Neuron (in vitro differentiated cells): ENCODE measurements around the gene PHOSPHO1.
"Not testable (repeated sequence)": the region's sequence is repeated elsewhere in the genome, so short reads cannot be mapped to it uniquely, and the experiment has no call there.

ENCODE experiments used
- H2AFZ ChIP-seq: one replicate; pipeline ENCODE4 v1.6.1; 2013; ENCODE audit warnings: low read depth, mild to moderate bottlenecking, inconsistent platforms, low read length, moderate library complexity
- H3K27me3 ChIP-seq: one replicate; pipeline ENCODE4 v1.6.1; 2013; ENCODE audit warnings: low read length; ENCODE audit not compliant: insufficient read depth
- H3K36me3 ChIP-seq: one replicate; pipeline ENCODE4 v1.6.1; 2013; ENCODE audit warnings: low read length; ENCODE audit not compliant: insufficient read depth
- H3K4me1 ChIP-seq: one replicate; pipeline ENCODE4 v1.6.1; 2013; ENCODE audit warnings: low read length; ENCODE audit not compliant: insufficient read depth
- H3K4me3 ChIP-seq: 2 replicates; pipeline ENCODE4 v1.5.1; 2013; ENCODE audit warnings: mild to moderate bottlenecking, low read length, moderate library complexity
- H3K9me3 ChIP-seq: one replicate; pipeline ENCODE4 v1.6.1; 2013; ENCODE audit warnings: low read length

PHOSPHO1 gene

DNA sequence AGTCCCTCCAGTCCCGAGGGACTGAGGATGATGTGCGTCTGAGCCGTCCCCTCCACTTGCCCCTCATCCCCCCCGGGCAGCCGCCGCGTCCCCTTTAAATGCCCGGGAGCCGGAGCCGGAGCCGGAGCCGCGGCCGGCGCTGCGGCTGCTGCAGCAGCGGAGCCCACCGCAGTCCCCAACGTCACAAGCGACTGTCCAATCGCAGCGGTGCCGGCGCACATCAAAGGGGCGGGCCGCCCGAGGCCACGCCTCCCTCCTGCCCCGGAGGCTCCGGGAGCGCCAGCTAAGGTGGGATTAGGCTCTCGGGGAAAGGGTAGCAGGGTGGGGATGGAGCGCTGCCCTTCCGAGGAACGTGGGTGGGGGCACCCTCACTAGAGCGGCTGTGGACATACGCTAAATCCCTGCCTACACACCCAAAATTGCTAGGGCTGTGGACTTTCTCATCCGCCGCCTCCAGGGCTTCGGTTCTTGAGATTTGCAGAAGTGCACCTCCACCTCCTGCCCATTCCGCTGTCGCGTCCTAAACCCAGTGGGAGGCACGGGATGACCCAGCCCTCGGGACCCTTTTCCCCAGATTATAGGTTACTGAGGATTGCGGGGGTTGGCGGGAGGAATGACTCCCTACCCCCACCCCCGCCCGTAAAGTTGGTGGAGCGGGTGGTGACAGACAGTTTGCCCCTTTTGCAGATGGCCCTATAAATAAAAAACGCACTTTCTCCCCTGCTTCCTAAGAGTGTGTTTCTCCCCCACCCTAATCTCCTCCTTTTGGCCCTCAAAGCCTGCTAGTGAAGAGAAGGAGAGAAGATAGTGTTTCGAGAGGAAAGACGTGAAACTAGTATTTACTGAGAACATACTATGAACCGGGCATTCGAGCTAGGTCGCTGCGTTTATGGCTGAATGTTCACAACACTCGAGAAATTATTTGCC is at the start of gene PHOSPHO1:
Gene PHOSPHO1, minus strand, starts transcription at position 152 of the 927 bp plus-strand sequence. CDS start 4,096 bp downstream, outside the sequence.
- no peaks in the 10 kb centered on the region for H3K9me3 ChIP-seq
- H3K4me1 ChIP-seq = peaks cover 9% of the 10 kb centered on the region
- H3K36me3 ChIP-seq = no peaks in the 10 kb centered on the region
- H3K4me3 ChIP-seq = peak within 1 kb of the TSS; percentile 54
- peak within 1 kb of the TSS; percentile 64 for H2AFZ ChIP-seq
- H3K27me3 ChIP-seq = peaks cover 44% of the 10 kb centered on the region

DNA sequence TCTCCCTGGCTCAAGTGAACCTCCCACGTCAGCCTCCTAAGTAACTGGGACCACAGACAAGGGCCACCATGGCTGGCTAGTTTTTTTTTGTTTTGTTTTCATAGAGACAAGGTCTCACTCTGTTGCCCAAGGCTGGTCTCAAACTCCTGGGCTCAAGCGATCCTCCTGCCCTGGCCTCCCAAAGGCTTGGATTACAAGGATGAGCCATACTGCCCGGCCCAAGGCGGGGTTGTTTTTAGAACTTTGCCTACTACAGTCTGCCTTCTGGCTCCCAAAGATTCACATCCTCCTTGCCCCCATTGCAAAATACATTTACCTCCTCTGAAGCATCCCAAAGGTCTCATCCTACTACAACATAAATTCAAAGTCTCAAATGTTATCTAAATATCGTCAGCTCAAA is 49.5 kb upstream of the PHOSPHO1 start:
- H3K4me3 ChIP-seq = no peak overlapping the region
- H3K9me3 ChIP-seq = no peaks in the 10 kb centered on the region
- no peaks in the 10 kb centered on the region for H3K4me1 ChIP-seq
- H2AFZ ChIP-seq = no peak overlapping the region
- no peaks in the 10 kb centered on the region for H3K27me3 ChIP-seq
- H3K36me3 ChIP-seq = no peaks in the 10 kb centered on the region

GRCh38 chr17:49279263-49280015 is 48.9 kb upstream of the PHOSPHO1 start:
- not testable (repeated sequence) for H3K27me3 ChIP-seq, H2AFZ ChIP-seq, H3K4me1 ChIP-seq, H3K9me3 ChIP-seq, H3K4me3 ChIP-seq, H3K36me3 ChIP-seq

- H3K9me3 ChIP-seq = no peaks in the 10 kb centered on the region
- no peak overlapping the region for H3K4me3 ChIP-seq
- no peaks in the 10 kb centered on the region for H3K36me3 ChIP-seq
- H3K27me3 ChIP-seq = no peaks in the 10 kb centered on the region
- no peak overlapping the region for H2AFZ ChIP-seq
- H3K4me1 ChIP-seq = no peaks in the 10 kb centered on the region
Observed at GRCh38 chr17:49278076-49278475, 47.5 kb upstream of the PHOSPHO1 start.

- no peaks in the 10 kb centered on the region for H3K27me3 ChIP-seq
- no peak overlapping the region for H2AFZ ChIP-seq
- H3K9me3 ChIP-seq = no peaks in the 10 kb centered on the region
- no peaks in the 10 kb centered on the region for H3K4me1 ChIP-seq
- H3K36me3 ChIP-seq = no peaks in the 10 kb centered on the region
- no peak overlapping the region for H3K4me3 ChIP-seq
Observed at GRCh38 chr17:49277638-49278037, 47.1 kb upstream of the PHOSPHO1 start.

DNA sequence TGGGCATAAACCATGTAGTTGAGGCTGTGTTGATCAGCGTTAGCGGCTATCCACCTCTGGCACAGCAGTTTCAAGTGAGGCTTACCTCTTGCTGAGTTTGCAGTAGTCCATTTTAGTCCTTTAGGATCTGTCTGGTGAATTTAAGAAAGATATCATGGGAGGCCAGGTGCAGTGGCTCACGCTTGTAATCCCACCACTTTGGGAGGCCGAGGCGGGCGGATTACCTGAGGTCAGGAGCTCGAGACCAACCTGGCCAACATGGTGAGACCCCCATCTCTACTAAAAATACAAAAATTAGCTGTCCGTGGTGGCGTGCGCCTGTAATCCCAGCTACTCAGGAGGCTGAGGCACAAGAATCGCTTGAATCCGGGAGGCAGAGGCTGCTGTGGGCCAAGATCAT is 45.4 kb upstream of the PHOSPHO1 start:
- H3K36me3 ChIP-seq, H3K27me3 ChIP-seq, H3K4me1 ChIP-seq, H3K9me3 ChIP-seq, H2AFZ ChIP-seq, H3K4me3 ChIP-seq: not testable (repeated sequence)

DNA sequence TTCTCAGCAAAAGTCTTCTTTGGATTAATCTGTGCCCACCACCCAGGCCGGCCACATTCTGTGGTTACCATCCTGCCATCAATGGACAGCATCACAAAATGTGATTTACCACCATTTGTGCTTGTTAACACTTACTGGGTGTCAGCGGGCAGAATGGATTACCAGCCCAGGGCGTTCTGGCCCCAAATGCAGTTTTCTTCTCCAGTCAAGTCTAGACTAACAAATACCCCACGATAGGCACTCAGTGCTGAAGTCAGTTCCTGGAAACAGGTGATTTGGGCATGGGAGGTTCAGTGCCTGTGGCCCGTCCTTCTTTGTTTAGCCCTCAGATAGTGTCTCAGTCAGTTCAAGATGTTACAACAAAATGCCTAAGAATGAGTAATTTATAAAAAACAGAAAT is 38.8 kb upstream of the PHOSPHO1 start:
- Histone ChIP-seq H2AFZ (no peak overlapping the region), H3K4me3 (no peak overlapping the region), H3K36me3 (no peaks in the 10 kb centered on the region), H3K9me3 (no peaks in the 10 kb centered on the region), H3K27me3 (peaks cover 6% of the 10 kb centered on the region), H3K4me1 (no peaks in the 10 kb centered on the region)

DNA sequence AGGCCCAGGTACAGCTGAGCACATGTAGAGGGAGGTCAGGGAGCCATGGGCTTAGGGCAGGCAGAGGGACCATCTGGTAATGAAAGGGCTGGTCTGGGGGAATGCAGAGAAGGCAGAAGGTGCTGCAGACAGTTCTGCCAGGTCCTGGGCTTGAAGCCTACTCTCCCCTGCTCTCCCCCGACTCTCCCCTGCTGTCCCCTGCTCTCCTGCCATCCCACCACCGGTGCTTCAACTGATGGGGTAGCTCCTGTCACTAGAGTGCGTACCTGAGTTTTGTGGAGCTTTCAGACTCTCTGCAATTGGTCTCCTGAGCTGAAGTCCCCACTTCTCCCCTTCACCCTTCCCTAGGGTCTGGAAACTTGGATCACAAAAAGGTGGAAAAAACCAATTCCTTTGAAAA is 37.3 kb upstream of the PHOSPHO1 start:
- no peak overlapping the region for H2AFZ ChIP-seq
- no peaks in the 10 kb centered on the region for H3K9me3 ChIP-seq
- no peaks in the 10 kb centered on the region for H3K36me3 ChIP-seq
- no peaks in the 10 kb centered on the region for H3K4me1 ChIP-seq
- H3K4me3 ChIP-seq = no peak overlapping the region
- H3K27me3 ChIP-seq = peaks cover 6% of the 10 kb centered on the region

- H3K9me3 ChIP-seq = no peaks in the 10 kb centered on the region
- H2AFZ ChIP-seq = no peak overlapping the region
- no peaks in the 10 kb centered on the region for H3K4me1 ChIP-seq
- H3K36me3 ChIP-seq = no peaks in the 10 kb centered on the region
- peaks cover 14% of the 10 kb centered on the region for H3K27me3 ChIP-seq
- no peak overlapping the region for H3K4me3 ChIP-seq
Observed at GRCh38 chr17:49266233-49266632, 35.6 kb upstream of the PHOSPHO1 start.

GRCh38 chr17:49261540-49261939 is 31.0 kb upstream of the PHOSPHO1 start:
- H3K9me3 ChIP-seq, H3K36me3 ChIP-seq, H3K4me3 ChIP-seq, H2AFZ ChIP-seq, H3K4me1 ChIP-seq: not testable (repeated sequence)
- H3K27me3 ChIP-seq = peaks cover 31% of the 10 kb centered on the region

GRCh38 chr17:49260817-49261291 is 30.3 kb upstream of the PHOSPHO1 start:
- peaks cover 28% of the 10 kb centered on the region for H3K27me3 ChIP-seq
- H3K36me3 ChIP-seq = no peaks in the 10 kb centered on the region
- H3K9me3 ChIP-seq = no peaks in the 10 kb centered on the region
- H3K4me3 ChIP-seq = peak overlapping the region; percentile 30
- no peaks in the 10 kb centered on the region for H3K4me1 ChIP-seq
- H2AFZ ChIP-seq = peak overlapping the region; percentile 85

GRCh38 chr17:49260011-49260816 is 29.6 kb upstream of the PHOSPHO1 start:
- H3K4me1 ChIP-seq = no peaks in the 10 kb centered on the region
- H3K9me3 ChIP-seq = no peaks in the 10 kb centered on the region
- H2AFZ ChIP-seq = peak overlapping the region; percentile 85
- H3K27me3 ChIP-seq = peaks cover 28% of the 10 kb centered on the region
- peak overlapping the region; percentile 30 for H3K4me3 ChIP-seq
- no peaks in the 10 kb centered on the region for H3K36me3 ChIP-seq

- H3K4me3 ChIP-seq = peak overlapping the region; percentile 30
- H3K9me3 ChIP-seq = no peaks in the 10 kb centered on the region
- peaks cover 28% of the 10 kb centered on the region for H3K27me3 ChIP-seq
- H3K4me1 ChIP-seq = no peaks in the 10 kb centered on the region
- H3K36me3 ChIP-seq = no peaks in the 10 kb centered on the region
- H2AFZ ChIP-seq = peak overlapping the region; percentile 85
Observed at GRCh38 chr17:49259663-49260010, 29.1 kb upstream of the PHOSPHO1 start.
